SU-DHL-6 (cell line): ENCODE results near the gene TRIM17.

Experiments
- H2AFZ ChIP-seq: fragments of 200-600 bp; sonication (generic); 2 replicates; pipeline ENCODE4 v1.6.1; 2014; ENCODE audit warnings: low read depth, mild to moderate bottlenecking, moderate library complexity, mixed read lengths, antibody characterized with exemption, low read length; ENCODE audit not compliant: severe bottlenecking
- H3F3A ChIP-seq: fragments of 200-600 bp; shearing (Covaris generic); 2 replicates; pipeline ENCODE4 v1.6.0; 2016; ENCODE audit warnings: antibody characterized with exemption, mild to moderate bottlenecking; ENCODE audit not compliant: insufficient read depth
- H3K27ac ChIP-seq: fragments of 200-600 bp; sonication (generic); 2 replicates; pipeline ENCODE4 v1.5.1; 2016; ENCODE audit warnings: low read depth, mild to moderate bottlenecking, low read length, moderate library complexity, mixed read lengths
- H3K27me3 ChIP-seq: fragments of 200-600 bp; sonication (generic), shearing (Covaris generic); 2 replicates; pipeline ENCODE4 v1.6.0; 2014; ENCODE audit warnings: mild to moderate bottlenecking, low read length
- H3K36me3 ChIP-seq: fragments of 200-600 bp; sonication (generic); 2 replicates; pipeline ENCODE4 v1.6.1; 2014; ENCODE audit warnings: mild to moderate bottlenecking, low read length, mixed read lengths
- H3K4me2 ChIP-seq: fragments of 300-600, 200-600 bp; shearing (Covaris generic), sonication (generic); 2 replicates; pipeline ENCODE4 v1.6.0; 2014; ENCODE audit warnings: low read length, low read depth, mild to moderate bottlenecking; ENCODE audit not compliant: poor library complexity, severe bottlenecking
- H3K4me3 ChIP-seq: fragments of 200-600 bp; sonication (generic); 2 replicates; pipeline ENCODE4 v1.5.1; 2014; ENCODE audit warnings: antibody characterized with exemption, low read length, mild to moderate bottlenecking, mixed read lengths; ENCODE audit not compliant: insufficient read depth, poor library complexity, severe bottlenecking
- H3K79me2 ChIP-seq: fragments of 200-600 bp; sonication (generic); 2 replicates; pipeline ENCODE4 v1.6.1; 2014; ENCODE audit warnings: mild to moderate bottlenecking, low read length, moderate library complexity; ENCODE audit not compliant: insufficient read depth
- H3K9ac ChIP-seq: fragments of 200-600 bp; sonication (generic); 2 replicates; pipeline ENCODE4 v1.7.0; 2014; ENCODE audit warnings: mild to moderate bottlenecking, low read length
- H3K9me2 ChIP-seq: fragments of 200-600 bp; sonication (generic); replicated peaks from 2 replicates; pipeline ENCODE4 v1.6.1; 2014; ENCODE audit warnings: low read length; ENCODE audit not compliant: insufficient read depth
- H3K9me3 ChIP-seq: fragments of 200-600 bp; sonication (generic); 2 replicates; pipeline ENCODE4 v1.6.1; 2014; ENCODE audit warnings: low read length, mixed read lengths; ENCODE audit not compliant: insufficient read depth
- H4K20me1 ChIP-seq: fragments of 200-600 bp; sonication (generic); 2 replicates; pipeline ENCODE4 v1.6.1; 2014; ENCODE audit warnings: low read depth, mild to moderate bottlenecking, antibody characterized with exemption, low read length, moderate library complexity, mixed read lengths
- EZH2phosphoT487 ChIP-seq: fragments of 200-600 bp; sonication (generic), shearing (Covaris generic); conservative IDR thresholded peaks from 2 replicates; pipeline ENCODE4 v1.6.1; 2018; ENCODE audit warnings: mild to moderate bottlenecking, antibody characterized with exemption, low read length, moderate library complexity, mixed read lengths
- TF ChIP-seq, protein P1 (sequence below): fragments of 200-600 bp; sonication (generic); IDR thresholded peaks from one replicate; pipeline ENCODE4 v1.5.1; 2017; ENCODE audit warnings: antibody characterized with exemption, mild to moderate bottlenecking, low read length, moderate library complexity; ENCODE audit not compliant: insufficient read depth, poor library complexity, severe bottlenecking

The TRIM17 gene

DNA sequence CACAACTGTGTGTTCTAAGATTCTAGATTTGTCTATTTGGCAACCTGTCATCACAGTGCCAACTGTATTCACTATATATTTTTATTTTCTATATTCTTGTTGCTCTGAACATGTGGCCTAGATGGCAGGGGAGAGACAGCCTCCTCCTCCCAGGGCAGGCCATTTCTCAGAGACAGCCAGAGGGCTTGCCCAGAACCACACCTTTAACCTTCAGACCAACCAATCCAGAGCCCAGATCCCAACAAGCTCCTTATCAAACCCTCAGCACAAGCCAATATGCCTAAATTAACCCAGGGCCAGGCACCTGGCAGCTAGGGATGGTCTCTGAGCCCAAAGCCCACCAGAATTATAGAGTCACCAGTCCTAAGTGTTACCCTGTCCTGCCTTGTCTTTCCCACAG, 29.3 kb downstream of the TRIM17 start:
- H3K9me2 ChIP-seq: no peaks in the 10 kb centered on the region
- H3K36me3 ChIP-seq: no peaks in the 10 kb centered on the region
- H3K79me2 ChIP-seq: no peaks in the 10 kb centered on the region
- H3K4me3 ChIP-seq: no peak overlapping the region
- no peaks in the 10 kb centered on the region for H3K27me3 ChIP-seq
- H3K4me2 ChIP-seq: no peak overlapping the region
- no peak overlapping the region for H2AFZ ChIP-seq
- no peaks in the 10 kb centered on the region for H4K20me1 ChIP-seq
- no peak overlapping the region for H3K9ac ChIP-seq
- H3K9me3 ChIP-seq: no peaks in the 10 kb centered on the region
- TF ChIP-seq, protein P1, sequence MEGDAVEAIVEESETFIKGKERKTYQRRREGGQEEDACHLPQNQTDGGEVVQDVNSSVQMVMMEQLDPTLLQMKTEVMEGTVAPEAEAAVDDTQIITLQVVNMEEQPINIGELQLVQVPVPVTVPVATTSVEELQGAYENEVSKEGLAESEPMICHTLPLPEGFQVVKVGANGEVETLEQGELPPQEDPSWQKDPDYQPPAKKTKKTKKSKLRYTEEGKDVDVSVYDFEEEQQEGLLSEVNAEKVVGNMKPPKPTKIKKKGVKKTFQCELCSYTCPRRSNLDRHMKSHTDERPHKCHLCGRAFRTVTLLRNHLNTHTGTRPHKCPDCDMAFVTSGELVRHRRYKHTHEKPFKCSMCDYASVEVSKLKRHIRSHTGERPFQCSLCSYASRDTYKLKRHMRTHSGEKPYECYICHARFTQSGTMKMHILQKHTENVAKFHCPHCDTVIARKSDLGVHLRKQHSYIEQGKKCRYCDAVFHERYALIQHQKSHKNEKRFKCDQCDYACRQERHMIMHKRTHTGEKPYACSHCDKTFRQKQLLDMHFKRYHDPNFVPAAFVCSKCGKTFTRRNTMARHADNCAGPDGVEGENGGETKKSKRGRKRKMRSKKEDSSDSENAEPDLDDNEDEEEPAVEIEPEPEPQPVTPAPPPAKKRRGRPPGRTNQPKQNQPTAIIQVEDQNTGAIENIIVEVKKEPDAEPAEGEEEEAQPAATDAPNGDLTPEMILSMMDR: no peak
- no peak for TF ChIP-seq EZH2phosphoT487
- H3F3A ChIP-seq: no peaks in the 10 kb centered on the region
- H3K27ac ChIP-seq: no peak overlapping the region

DNA sequence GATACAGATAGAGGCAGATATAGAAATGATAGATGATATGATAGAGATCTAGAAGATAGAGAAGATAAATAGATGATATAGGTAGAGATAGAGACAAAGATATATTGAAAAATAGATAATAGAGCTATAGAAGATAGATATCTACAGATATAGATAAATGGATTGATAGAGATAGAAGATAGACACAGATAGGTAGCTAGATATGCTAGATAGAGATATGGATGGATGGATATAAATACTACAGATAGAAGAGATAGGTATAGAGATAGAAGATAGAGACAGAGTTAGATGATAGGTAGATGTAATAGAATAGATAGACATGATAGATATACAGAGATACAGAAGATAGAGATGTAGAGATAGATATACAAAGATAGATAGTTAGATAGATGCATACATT, 31.4 kb downstream of the TRIM17 start:
- TF ChIP-seq, protein P1: no peak
- TF ChIP-seq EZH2phosphoT487: no peak
- no peaks in the 10 kb centered on the region for H3K9me2 ChIP-seq
- no peaks in the 10 kb centered on the region for H3K9me3 ChIP-seq
- H2AFZ ChIP-seq: no peak overlapping the region
- no peaks in the 10 kb centered on the region for H3K27me3 ChIP-seq
- no peak overlapping the region for H3K4me3 ChIP-seq
- no peaks in the 10 kb centered on the region for H3F3A ChIP-seq
- H3K27ac ChIP-seq: no peak overlapping the region
- H4K20me1 ChIP-seq: no peaks in the 10 kb centered on the region
- H3K9ac ChIP-seq: no peak overlapping the region
- no peaks in the 10 kb centered on the region for H3K79me2 ChIP-seq
- H3K36me3 ChIP-seq: no peaks in the 10 kb centered on the region
- H3K4me2 ChIP-seq: no peak overlapping the region

GRCh38 chr1:228383773-228384172, 32.9 kb downstream of the TRIM17 start:
- Histone ChIP-seq H3K36me3 (no peaks in the 10 kb centered on the region), H3F3A (no peaks in the 10 kb centered on the region), H3K9ac (no peak overlapping the region), H3K4me2 (no peak overlapping the region), H3K27me3 (no peaks in the 10 kb centered on the region), H3K27ac (no peak overlapping the region), H3K9me3 (no peaks in the 10 kb centered on the region), H3K4me3 (no peak overlapping the region), H3K9me2 (no peaks in the 10 kb centered on the region), H2AFZ (no peak overlapping the region), H4K20me1 (no peaks in the 10 kb centered on the region), H3K79me2 (no peaks in the 10 kb centered on the region)
- no peak for TF ChIP-seq EZH2phosphoT487
- TF ChIP-seq, protein P1: no peak

DNA sequence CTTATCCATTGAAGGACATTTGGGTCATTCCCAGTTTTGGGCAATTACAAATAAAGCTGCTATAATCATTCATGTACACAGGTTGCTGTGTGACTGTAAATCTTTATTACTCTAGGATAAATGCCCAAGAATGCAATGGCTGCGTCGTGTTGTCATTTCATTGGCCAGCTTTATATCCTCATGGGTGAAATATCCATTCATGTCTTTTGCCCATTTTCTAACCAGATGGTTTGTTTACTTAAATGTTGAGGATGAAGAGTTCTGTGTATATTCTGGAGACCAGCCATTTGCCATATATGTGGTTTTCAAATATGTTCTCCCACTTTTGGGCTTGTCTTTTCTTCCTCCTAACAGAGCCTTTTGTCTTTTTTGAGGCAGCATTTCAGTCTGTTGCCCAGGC, 35.3 kb downstream of the TRIM17 start:
- Histone ChIP-seq H3K4me2 (no peak overlapping the region), H3F3A (no peaks in the 10 kb centered on the region), H3K9ac (no peak overlapping the region), H3K4me3 (no peak overlapping the region), H3K79me2 (no peaks in the 10 kb centered on the region), H3K36me3 (no peaks in the 10 kb centered on the region), H3K27me3 (no peaks in the 10 kb centered on the region), H3K27ac (no peak overlapping the region), H3K9me3 (no peaks in the 10 kb centered on the region), H3K9me2 (no peaks in the 10 kb centered on the region), H4K20me1 (no peaks in the 10 kb centered on the region), H2AFZ (no peak overlapping the region)
- no peak for TF ChIP-seq EZH2phosphoT487
- TF ChIP-seq, protein P1: no peak
